Measurements from ENCODE around the gene ILDR2.
A peak's percentile ranks its signal among the peaks of the same experiment; 100 is the strongest.

Gene ILDR2

GRCh38 chr1:166975361-166976129 is at the start of gene ILDR2:
TSS of gene ILDR2 (minus strand) at chr1:166975540. CDS start at chr1:166975268, 272 bp downstream.
- TF ChIP-seq CTCF (IDR thresholded peaks at IDR 0.05; ENCODE audit: control insufficient read depth, extremely low read depth, insufficient read depth), result peak; percentile 57
- no peak for DNase-seq (ENCODE audit: low read depth)
- H3K4me3 ChIP-seq (ENCODE audit: low read depth, low read length), result peak within 1 kb of the TSS; percentile 52

GRCh38 chr1:167022384-167022783 is 47.0 kb upstream of the ILDR2 start:
- no peak for DNase-seq (ENCODE audit: low read depth)
- no peak for TF ChIP-seq CTCF (IDR thresholded peaks at IDR 0.05; ENCODE audit: control insufficient read depth, extremely low read depth, insufficient read depth)
- no peak overlapping the region for H3K4me3 ChIP-seq (ENCODE audit: low read depth, low read length)

- no peak for TF ChIP-seq CTCF (IDR thresholded peaks at IDR 0.05; ENCODE audit: control insufficient read depth, extremely low read depth, insufficient read depth)
- no peak for DNase-seq (ENCODE audit: low read depth)
- H3K4me3 ChIP-seq (ENCODE audit: low read depth, low read length), result no peak overlapping the region
Observed at GRCh38 chr1:167016100-167016750, 40.9 kb upstream of the ILDR2 start.

- DNase-seq (ENCODE audit: low read depth), result no peak
- H3K4me3 ChIP-seq (ENCODE audit: low read depth, low read length), result no peak overlapping the region
- no peak for TF ChIP-seq CTCF (IDR thresholded peaks at IDR 0.05; ENCODE audit: control insufficient read depth, extremely low read depth, insufficient read depth)
Observed at GRCh38 chr1:167013108-167013929, 38.0 kb upstream of the ILDR2 start.

- no peak overlapping the region for H3K4me3 ChIP-seq (ENCODE audit: low read depth, low read length)
- no peak for TF ChIP-seq CTCF (IDR thresholded peaks at IDR 0.05; ENCODE audit: control insufficient read depth, extremely low read depth, insufficient read depth)
- no peak for DNase-seq (ENCODE audit: low read depth)
Observed at GRCh38 chr1:167012570-167012969, 37.2 kb upstream of the ILDR2 start.

- TF ChIP-seq CTCF (IDR thresholded peaks at IDR 0.05; ENCODE audit: control insufficient read depth, extremely low read depth, insufficient read depth), result no peak
- DNase-seq (ENCODE audit: low read depth), result no peak
- H3K4me3 ChIP-seq (ENCODE audit: low read depth, low read length), result no peak overlapping the region
Observed at GRCh38 chr1:167011560-167012191, 36.3 kb upstream of the ILDR2 start.

All from LNCaP clone FGC (cell line).